HepG2 (cell line): ENCODE measurements around the gene STK36. TPM values are rescaled to one million over a fixed set of nuclear protein-coding genes. Genes with fewer than 3 reads are reported as not detected.
A peak's percentile ranks its signal among the peaks of the same experiment; 100 is the strongest.

ENCODE experiments used
- ATAD3A ChIP-seq: sonication (generic); formaldehyde crosslinking; IDR thresholded peaks from 2 replicates; pipeline ENCODE4 v1.4.0; 2020; ENCODE audit warnings: missing genetic modification reagents
- DNMT3B ChIP-seq: conservative IDR thresholded peaks from 2 replicates; pipeline ENCODE4 v1.6.1; 2016; ENCODE audit warnings: missing biosample characterization, control low read depth
- E2F1 ChIP-seq: sonication (generic); formaldehyde crosslinking; IDR thresholded peaks from 2 replicates; pipeline ENCODE4 v1.5.0; 2020; ENCODE audit warnings: missing genetic modification reagents
- ELF3 ChIP-seq: IDR thresholded peaks from 2 replicates; pipeline ENCODE4 v1.6.1; 2016; ENCODE audit warnings: missing genetic modification reagents, missing compliant biosample characterization
- MATR3 ChIP-seq: sonication (generic); formaldehyde crosslinking; IDR thresholded peaks from 2 replicates; pipeline ENCODE4 v1.4.0; 2020; ENCODE audit warnings: missing genetic modification reagents
- MEF2D ChIP-seq: sonication (generic); formaldehyde crosslinking; IDR thresholded peaks from 2 replicates; pipeline ENCODE4 v1.5.1; 2020; ENCODE audit warnings: mild to moderate bottlenecking, missing genetic modification reagents
- MEIS2 ChIP-seq: sonication (generic); formaldehyde crosslinking; IDR thresholded peaks from 2 replicates; pipeline ENCODE4 v1.9.0; 2021; ENCODE audit warnings: mild to moderate bottlenecking, missing genetic modification reagents
- MXD3 ChIP-seq: IDR thresholded peaks from 2 replicates; pipeline ENCODE4 v1.6.1; 2016; ENCODE audit warnings: mild to moderate bottlenecking, missing biosample characterization, missing genetic modification reagents
- PAXIP1 ChIP-seq: sonication (generic); formaldehyde crosslinking; conservative IDR thresholded peaks from 2 replicates; pipeline ENCODE4 v1.4.0; 2020; ENCODE audit warnings: mild to moderate bottlenecking, missing genetic modification reagents, moderate library complexity
- POGZ ChIP-seq: sonication (generic); formaldehyde crosslinking; IDR thresholded peaks from 2 replicates; pipeline ENCODE4 v1.4.0; 2020; ENCODE audit warnings: mild to moderate bottlenecking, missing genetic modification reagents
- STAG1 ChIP-seq: sonication (generic); formaldehyde crosslinking; IDR thresholded peaks from 2 replicates; pipeline ENCODE4 v1.4.0; 2020; ENCODE audit warnings: missing genetic modification reagents
- TOE1 ChIP-seq: sonication (generic); formaldehyde crosslinking; IDR thresholded peaks from 2 replicates; pipeline ENCODE4 v1.4.0; 2020; ENCODE audit warnings: mild to moderate bottlenecking, missing genetic modification reagents
- YY1 ChIP-seq: IDR thresholded peaks from 2 replicates; pipeline ENCODE4 v1.6.1; 2011; ENCODE audit warnings: low read length, low read depth, moderate library complexity, mild to moderate bottlenecking; ENCODE audit not compliant: insufficient read depth, insufficient replicate concordance
- ZNF24 ChIP-seq: fragments of 450-650 bp; IDR thresholded peaks from 2 replicates; pipeline ENCODE4 v1.6.1; 2017; ENCODE audit warnings: antibody characterized with exemption, mild to moderate bottlenecking
- ZNF329 ChIP-seq: sonication (generic); formaldehyde crosslinking; IDR thresholded peaks from 2 replicates; pipeline ENCODE4 v1.9.0; 2021; ENCODE audit warnings: low read depth, mild to moderate bottlenecking, missing genetic modification reagents
- ZNF335 ChIP-seq: sonication (generic); formaldehyde crosslinking; IDR thresholded peaks from 2 replicates; pipeline ENCODE4 v1.4.0; 2020; ENCODE audit warnings: missing genetic modification reagents
- ZNF687 ChIP-seq: sonication (generic); formaldehyde crosslinking; IDR thresholded peaks from 2 replicates; pipeline ENCODE4 v1.5.1; 2020; ENCODE audit warnings: mild to moderate bottlenecking, missing genetic modification reagents, moderate library complexity
- polyA plus RNA-seq, 8 experiments: library from polyadenylated mRNA; depleted of rRNA in 3 of 8; stranded (reverse) in 7 of 8; unstranded in 1 of 8; fragments of >200 nt; fragmentation: Illumina TruSeq in 4 of 8; extraction: Trizol in 4 of 8; gene quantifications; 2 replicates each; pipeline versions ENCODE4 v1.2.1 to v1.2.3, GENCODE V29; 2011 to 2016; ENCODE audit warnings: low read depth in 4 of 8, missing spikeins in 1 of 8, mixed read lengths in 1 of 8; ENCODE audit not compliant: insufficient read depth in 1 of 8
- total RNA-seq, 5 experiments: library from RNA; depleted of rRNA; stranded (reverse); fragments of >200 nt; fragmentation: Illumina TruSeq; extraction: Trizol; gene quantifications; 2 replicates each; pipeline ENCODE4 v1.2.3, GENCODE V29; 2016; ENCODE audit warnings: low read depth in 1 of 5

The STK36 gene
- total and polyA plus RNA-seq, 2 of the 13 experiments (the other 11 are each of a cell fraction or from before 2014, with no cell fraction given), result 45.9 to 83.5 TPM

- TF ChIP-seq PAXIP1 (peak; percentile 37; the same call in 1 of the 2 replicates), TOE1 (CRISPR knock-in tag) (no peak), E2F1 (CRISPR knock-in tag) (no peak), YY1 (peak; percentile 95), ZNF24 (no peak), POGZ (CRISPR knock-in tag) (peak; percentile 68), MEF2D (CRISPR knock-in tag) (peak; percentile 20; the same call in 1 of the 2 replicates), ZNF329 (no peak; the same call in 1 of the 2 replicates), STAG1 (CRISPR knock-in tag) (no peak), ELF3 (peak; percentile 94), ZNF335 (CRISPR knock-in tag) (peak; percentile 99), DNMT3B (CRISPR knock-in tag) (no peak), MXD3 (peak; percentile 63; the same call in 1 of the 2 replicates), MEIS2 (no peak), ATAD3A (CRISPR knock-in tag) (no peak), MATR3 (no peak), ZNF687 (CRISPR knock-in tag) (peak; percentile 88)
Observed at GRCh38 chr2:218671654-218672566, at the start of gene STK36, which contains the start of gene RNF25 (continued).
